ENCODE data around the gene ZNF579.

ZNF579 gene

DNA sequence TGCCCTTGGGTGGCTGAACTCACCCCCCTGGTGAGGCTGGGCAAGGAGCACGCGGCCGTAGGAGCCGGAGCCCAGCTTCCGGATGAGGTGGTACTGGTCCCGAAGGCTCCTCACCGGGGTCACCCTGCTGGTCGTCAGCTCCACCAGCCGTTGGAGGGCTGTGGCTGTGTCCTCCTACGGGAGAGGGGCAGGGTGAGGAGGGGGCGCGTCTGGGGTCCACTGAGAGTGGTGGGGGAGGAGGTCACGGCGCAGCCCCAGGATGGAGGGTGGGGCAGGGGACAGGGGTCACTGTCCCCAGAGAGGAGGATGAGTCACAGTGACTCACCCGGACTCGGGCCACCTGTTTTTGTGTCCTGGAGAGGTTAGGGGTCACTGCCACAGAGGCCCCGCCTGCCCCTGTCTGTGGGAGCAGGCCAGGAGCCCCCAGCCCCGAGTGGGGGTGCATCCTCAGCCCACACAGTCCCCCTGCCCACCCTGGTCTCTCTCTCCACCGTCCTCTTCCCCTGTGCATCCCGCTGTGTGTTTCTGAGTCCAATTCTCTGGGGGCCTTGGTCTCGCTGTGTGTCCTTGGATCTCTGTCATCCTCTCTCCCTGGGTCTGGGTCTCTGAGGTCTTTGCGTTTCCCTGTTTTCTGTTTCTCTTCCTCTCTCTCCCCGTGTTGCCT is 35.7 kb downstream of the ZNF579 start:
- TF ChIP-seq, protein P1, sequence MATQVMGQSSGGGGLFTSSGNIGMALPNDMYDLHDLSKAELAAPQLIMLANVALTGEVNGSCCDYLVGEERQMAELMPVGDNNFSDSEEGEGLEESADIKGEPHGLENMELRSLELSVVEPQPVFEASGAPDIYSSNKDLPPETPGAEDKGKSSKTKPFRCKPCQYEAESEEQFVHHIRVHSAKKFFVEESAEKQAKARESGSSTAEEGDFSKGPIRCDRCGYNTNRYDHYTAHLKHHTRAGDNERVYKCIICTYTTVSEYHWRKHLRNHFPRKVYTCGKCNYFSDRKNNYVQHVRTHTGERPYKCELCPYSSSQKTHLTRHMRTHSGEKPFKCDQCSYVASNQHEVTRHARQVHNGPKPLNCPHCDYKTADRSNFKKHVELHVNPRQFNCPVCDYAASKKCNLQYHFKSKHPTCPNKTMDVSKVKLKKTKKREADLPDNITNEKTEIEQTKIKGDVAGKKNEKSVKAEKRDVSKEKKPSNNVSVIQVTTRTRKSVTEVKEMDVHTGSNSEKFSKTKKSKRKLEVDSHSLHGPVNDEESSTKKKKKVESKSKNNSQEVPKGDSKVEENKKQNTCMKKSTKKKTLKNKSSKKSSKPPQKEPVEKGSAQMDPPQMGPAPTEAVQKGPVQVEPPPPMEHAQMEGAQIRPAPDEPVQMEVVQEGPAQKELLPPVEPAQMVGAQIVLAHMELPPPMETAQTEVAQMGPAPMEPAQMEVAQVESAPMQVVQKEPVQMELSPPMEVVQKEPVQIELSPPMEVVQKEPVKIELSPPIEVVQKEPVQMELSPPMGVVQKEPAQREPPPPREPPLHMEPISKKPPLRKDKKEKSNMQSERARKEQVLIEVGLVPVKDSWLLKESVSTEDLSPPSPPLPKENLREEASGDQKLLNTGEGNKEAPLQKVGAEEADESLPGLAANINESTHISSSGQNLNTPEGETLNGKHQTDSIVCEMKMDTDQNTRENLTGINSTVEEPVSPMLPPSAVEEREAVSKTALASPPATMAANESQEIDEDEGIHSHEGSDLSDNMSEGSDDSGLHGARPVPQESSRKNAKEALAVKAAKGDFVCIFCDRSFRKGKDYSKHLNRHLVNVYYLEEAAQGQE (IDR thresholded peaks at IDR 0.05; ENCODE audit: insufficient read depth in 1 of 2, low read depth in 2 of 2, low read length in 2 of 2), result no peak
- TF ChIP-seq TAF1 (IDR thresholded peaks at IDR 0.05; ENCODE audit: borderline replicate concordance, insufficient read depth, low read length) (no peak), POLR2AphosphoS5 (IDR thresholded peaks at IDR 0.05; ENCODE audit: low read depth, low read length) (no peak), FOXP2 (optimal IDR thresholded peaks at IDR 0.05; ENCODE audit: borderline replicate concordance, extremely low read depth, extremely low read length, insufficient read depth) (no peak), SIN3A (IDR thresholded peaks at IDR 0.05; ENCODE audit: borderline replicate concordance, insufficient read depth, low read length) (no peak)

DNA sequence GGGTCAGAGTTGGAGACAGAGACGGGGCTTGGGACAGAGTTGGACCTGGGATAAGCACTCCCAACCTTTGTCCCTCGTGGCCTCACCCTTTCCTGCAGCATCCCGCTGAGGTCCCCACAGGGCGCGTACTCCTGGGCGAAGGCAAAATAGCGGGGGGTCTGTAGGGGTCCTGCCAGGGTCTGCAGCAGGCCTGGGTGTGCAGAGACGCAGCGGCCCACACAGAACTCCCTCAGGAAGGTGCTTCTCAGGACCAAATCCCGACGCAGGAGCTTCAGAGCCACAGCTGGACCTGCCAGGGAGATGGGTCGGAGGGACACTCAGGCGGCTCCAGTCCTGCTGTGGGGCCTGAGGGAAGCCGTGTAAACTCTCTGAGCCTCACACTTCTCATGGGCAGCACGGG is 36.6 kb downstream of the ZNF579 start:
- no peak for TF ChIP-seq TAF1 (IDR thresholded peaks at IDR 0.05; ENCODE audit: borderline replicate concordance, insufficient read depth, low read length)

DNA sequence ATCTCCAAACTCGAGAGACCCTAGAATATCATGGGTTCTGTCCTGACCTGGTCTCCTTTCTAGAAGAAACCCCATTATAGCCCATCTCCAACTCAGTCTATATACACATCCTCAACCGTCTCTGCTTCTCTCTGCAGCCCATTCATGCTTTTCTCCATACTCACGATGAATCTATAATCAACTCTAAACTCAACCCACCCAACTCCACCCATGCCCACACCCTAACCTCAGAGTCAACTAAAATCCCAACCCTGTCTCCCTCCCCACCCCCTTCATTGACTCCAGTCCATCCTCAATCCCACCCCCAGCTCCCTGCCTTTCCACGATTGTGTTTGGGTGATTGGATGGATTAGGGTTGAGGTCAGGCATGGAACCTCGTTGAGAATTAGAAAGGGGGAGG is 37.1 kb downstream of the ZNF579 start:
- no peak for TF ChIP-seq TAF1 (IDR thresholded peaks at IDR 0.05; ENCODE audit: borderline replicate concordance, insufficient read depth, low read length)
- no peak for TF ChIP-seq POLR2AphosphoS5 (IDR thresholded peaks at IDR 0.05; ENCODE audit: low read depth, low read length)
- no peak for TF ChIP-seq FOXP2 (optimal IDR thresholded peaks at IDR 0.05; ENCODE audit: borderline replicate concordance, extremely low read depth, extremely low read length, insufficient read depth)
- TF ChIP-seq SIN3A (IDR thresholded peaks at IDR 0.05; ENCODE audit: borderline replicate concordance, insufficient read depth, low read length), result no peak
- TF ChIP-seq, protein P1 (IDR thresholded peaks at IDR 0.05; ENCODE audit: insufficient read depth in 1 of 2, low read depth in 2 of 2, low read length in 2 of 2), result no peak

DNA sequence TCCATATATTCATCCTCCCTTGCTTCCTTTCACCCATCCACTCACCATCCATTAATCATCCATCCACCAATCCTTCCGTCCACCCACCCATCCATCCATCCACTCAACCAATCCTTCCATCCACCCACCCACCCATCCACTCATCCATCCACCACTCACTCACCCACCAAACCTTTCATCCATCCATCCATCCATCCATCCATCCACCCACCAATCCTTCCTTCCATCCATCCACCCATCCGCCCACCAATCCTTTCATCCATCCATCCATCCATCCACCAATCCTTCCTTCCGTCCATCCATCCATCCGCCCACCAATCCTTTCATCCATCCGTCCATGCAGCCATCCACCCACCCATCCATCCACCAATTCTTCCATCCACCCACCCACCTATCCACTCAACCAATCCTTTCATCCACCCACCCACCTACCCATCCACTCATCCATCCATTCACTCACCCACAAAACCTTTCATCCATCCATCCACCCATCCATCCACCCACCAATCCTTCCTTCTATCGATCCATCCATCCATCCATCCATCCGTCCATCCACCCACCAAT is 38.3 kb downstream of the ZNF579 start:
- no peak for TF ChIP-seq POLR2AphosphoS5 (IDR thresholded peaks at IDR 0.05; ENCODE audit: low read depth, low read length)
- no peak for TF ChIP-seq SIN3A (IDR thresholded peaks at IDR 0.05; ENCODE audit: borderline replicate concordance, insufficient read depth, low read length)
- no peak for TF ChIP-seq FOXP2 (optimal IDR thresholded peaks at IDR 0.05; ENCODE audit: borderline replicate concordance, extremely low read depth, extremely low read length, insufficient read depth)

DNA sequence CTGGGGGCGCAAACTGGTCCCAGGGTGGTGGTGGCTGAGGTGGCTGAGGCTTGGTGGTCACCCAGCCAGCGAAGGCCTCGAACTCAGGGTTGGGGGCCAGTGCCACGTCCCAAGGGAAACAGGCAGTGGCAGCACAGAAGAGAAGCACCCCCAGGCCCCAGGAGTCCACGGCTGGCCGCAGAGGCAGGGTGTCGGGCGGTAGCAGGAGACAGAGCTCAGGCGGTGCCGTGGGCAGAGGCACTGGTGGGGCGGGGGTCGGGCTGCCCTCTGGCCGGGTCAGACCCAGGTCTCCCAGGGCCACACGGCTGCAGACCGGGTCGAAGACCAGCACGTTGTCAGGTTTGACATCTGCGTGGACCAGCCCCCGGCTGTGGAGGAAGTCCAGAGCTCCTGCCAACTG is 39.6 kb downstream of the ZNF579 start:
- TF ChIP-seq SIN3A (IDR thresholded peaks at IDR 0.05; ENCODE audit: borderline replicate concordance, insufficient read depth, low read length) (no peak), FOXP2 (optimal IDR thresholded peaks at IDR 0.05; ENCODE audit: borderline replicate concordance, extremely low read depth, extremely low read length, insufficient read depth) (no peak), POLR2AphosphoS5 (IDR thresholded peaks at IDR 0.05; ENCODE audit: low read depth, low read length) (no peak), TAF1 (IDR thresholded peaks at IDR 0.05; ENCODE audit: borderline replicate concordance, insufficient read depth, low read length) (no peak)
- TF ChIP-seq, protein P1 (IDR thresholded peaks at IDR 0.05; ENCODE audit: insufficient read depth in 1 of 2, low read depth in 2 of 2, low read length in 2 of 2), result no peak

DNA sequence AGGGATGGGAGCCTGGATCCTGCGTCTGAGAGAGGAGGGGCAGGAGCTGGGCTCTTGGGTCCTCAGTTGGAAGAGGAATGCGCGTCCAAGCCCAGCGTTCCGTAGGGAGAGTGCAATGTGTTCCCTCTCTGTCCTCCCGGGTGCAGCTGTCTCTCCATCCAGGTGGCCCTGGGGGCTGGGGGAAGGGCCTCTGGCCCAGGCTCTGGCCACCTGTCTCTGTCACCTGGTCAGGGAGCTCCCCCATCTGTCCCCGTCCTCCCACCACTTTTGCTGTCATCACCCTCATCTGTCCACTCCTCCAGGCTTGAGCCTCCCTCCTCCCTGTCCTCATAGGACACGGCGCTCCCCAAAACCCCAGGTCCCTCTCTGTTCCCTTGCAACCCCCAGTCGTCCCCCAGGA is 40.0 kb downstream of the ZNF579 start:
- TF ChIP-seq FOXP2 (optimal IDR thresholded peaks at IDR 0.05; ENCODE audit: borderline replicate concordance, extremely low read depth, extremely low read length, insufficient read depth) (no peak), SIN3A (IDR thresholded peaks at IDR 0.05; ENCODE audit: borderline replicate concordance, insufficient read depth, low read length) (no peak)
- TF ChIP-seq, protein P1 (IDR thresholded peaks at IDR 0.05; ENCODE audit: insufficient read depth in 1 of 2, low read depth in 2 of 2, low read length in 2 of 2), result no peak

All from PFSK-1 (cell line).